Ishikawa (cell line): Measurements from ENCODE around the gene C11orf52.

ENCODE experiments used
- CEBPB ChIP-seq: IDR thresholded peaks from 2 replicates; pipeline ENCODE4 v1.6.1; 2012
- CREB1 ChIP-seq: IDR thresholded peaks from 2 replicates; pipeline ENCODE4 v1.6.1; 2012; ENCODE audit warnings: low read depth
- EGR1 ChIP-seq: IDR thresholded peaks from 2 replicates; pipeline ENCODE4 v1.6.1; 2012
- EP300 ChIP-seq: IDR thresholded peaks from 2 replicates; pipeline ENCODE4 v1.6.1; 2012; ENCODE audit warnings: borderline replicate concordance
- FOXM1 ChIP-seq: IDR thresholded peaks from 2 replicates; pipeline ENCODE4 v1.6.1; 2012; ENCODE audit warnings: low read depth, borderline replicate concordance
- NFIC ChIP-seq: IDR thresholded peaks from 2 replicates; pipeline ENCODE4 v1.6.1; 2012
- RAD21 ChIP-seq: IDR thresholded peaks from 2 replicates; pipeline ENCODE4 v1.6.1; 2012; ENCODE audit warnings: low read depth
- TAF1 ChIP-seq: IDR thresholded peaks from 2 replicates; pipeline ENCODE4 v1.6.1; 2012; ENCODE audit warnings: low read depth, mild to moderate bottlenecking
- TCF12 ChIP-seq: IDR thresholded peaks from 2 replicates; pipeline ENCODE4 v1.6.1; 2012; ENCODE audit warnings: low read depth
- TEAD4 ChIP-seq: IDR thresholded peaks from 2 replicates; pipeline ENCODE4 v1.6.1; 2012
- YY1 ChIP-seq: IDR thresholded peaks from 2 replicates; pipeline ENCODE4 v1.6.1; 2012; ENCODE audit warnings: low read depth
- ZBTB7A ChIP-seq: IDR thresholded peaks from 2 replicates; pipeline ENCODE4 v1.6.1; 2012; ENCODE audit warnings: low read depth
- TF ChIP-seq, protein P1 (sequence below): IDR thresholded peaks from 2 replicates; pipeline ENCODE4 v1.6.1; 2012
- TF ChIP-seq, protein P2 (sequence below): IDR thresholded peaks from 2 replicates; pipeline ENCODE4 v1.6.1; 2012
- TF ChIP-seq, protein P3 (sequence below): IDR thresholded peaks from 2 replicates; pipeline ENCODE4 v1.6.1; 2012; ENCODE audit warnings: low read depth, mild to moderate bottlenecking

Gene C11orf52

GRCh38 chr11:111947143-111947542 is 28.4 kb downstream of the C11orf52 start:
- no peak for TF ChIP-seq TAF1
- TF ChIP-seq EGR1 = no peak
- no peak for TF ChIP-seq NFIC
- TF ChIP-seq, protein P1, sequence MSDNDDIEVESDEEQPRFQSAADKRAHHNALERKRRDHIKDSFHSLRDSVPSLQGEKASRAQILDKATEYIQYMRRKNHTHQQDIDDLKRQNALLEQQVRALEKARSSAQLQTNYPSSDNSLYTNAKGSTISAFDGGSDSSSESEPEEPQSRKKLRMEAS = no peak
- no peak for TF ChIP-seq YY1
- TF ChIP-seq RAD21 = no peak
- TF ChIP-seq TCF12 = no peak
- no peak for TF ChIP-seq TEAD4
- no peak for TF ChIP-seq CREB1
- no peak for TF ChIP-seq CEBPB
- TF ChIP-seq ZBTB7A = no peak
- TF ChIP-seq FOXM1 = no peak
- TF ChIP-seq, protein P2, sequence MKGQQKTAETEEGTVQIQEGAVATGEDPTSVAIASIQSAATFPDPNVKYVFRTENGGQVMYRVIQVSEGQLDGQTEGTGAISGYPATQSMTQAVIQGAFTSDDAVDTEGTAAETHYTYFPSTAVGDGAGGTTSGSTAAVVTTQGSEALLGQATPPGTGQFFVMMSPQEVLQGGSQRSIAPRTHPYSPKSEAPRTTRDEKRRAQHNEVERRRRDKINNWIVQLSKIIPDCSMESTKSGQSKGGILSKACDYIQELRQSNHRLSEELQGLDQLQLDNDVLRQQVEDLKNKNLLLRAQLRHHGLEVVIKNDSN = no peak
- TF ChIP-seq, protein P3, sequence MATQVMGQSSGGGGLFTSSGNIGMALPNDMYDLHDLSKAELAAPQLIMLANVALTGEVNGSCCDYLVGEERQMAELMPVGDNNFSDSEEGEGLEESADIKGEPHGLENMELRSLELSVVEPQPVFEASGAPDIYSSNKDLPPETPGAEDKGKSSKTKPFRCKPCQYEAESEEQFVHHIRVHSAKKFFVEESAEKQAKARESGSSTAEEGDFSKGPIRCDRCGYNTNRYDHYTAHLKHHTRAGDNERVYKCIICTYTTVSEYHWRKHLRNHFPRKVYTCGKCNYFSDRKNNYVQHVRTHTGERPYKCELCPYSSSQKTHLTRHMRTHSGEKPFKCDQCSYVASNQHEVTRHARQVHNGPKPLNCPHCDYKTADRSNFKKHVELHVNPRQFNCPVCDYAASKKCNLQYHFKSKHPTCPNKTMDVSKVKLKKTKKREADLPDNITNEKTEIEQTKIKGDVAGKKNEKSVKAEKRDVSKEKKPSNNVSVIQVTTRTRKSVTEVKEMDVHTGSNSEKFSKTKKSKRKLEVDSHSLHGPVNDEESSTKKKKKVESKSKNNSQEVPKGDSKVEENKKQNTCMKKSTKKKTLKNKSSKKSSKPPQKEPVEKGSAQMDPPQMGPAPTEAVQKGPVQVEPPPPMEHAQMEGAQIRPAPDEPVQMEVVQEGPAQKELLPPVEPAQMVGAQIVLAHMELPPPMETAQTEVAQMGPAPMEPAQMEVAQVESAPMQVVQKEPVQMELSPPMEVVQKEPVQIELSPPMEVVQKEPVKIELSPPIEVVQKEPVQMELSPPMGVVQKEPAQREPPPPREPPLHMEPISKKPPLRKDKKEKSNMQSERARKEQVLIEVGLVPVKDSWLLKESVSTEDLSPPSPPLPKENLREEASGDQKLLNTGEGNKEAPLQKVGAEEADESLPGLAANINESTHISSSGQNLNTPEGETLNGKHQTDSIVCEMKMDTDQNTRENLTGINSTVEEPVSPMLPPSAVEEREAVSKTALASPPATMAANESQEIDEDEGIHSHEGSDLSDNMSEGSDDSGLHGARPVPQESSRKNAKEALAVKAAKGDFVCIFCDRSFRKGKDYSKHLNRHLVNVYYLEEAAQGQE = no peak
- no peak for TF ChIP-seq EP300

GRCh38 chr11:111949519-111950426 is 31.1 kb downstream of the C11orf52 start:
- TF ChIP-seq TAF1 = no peak
- no peak for TF ChIP-seq CREB1
- TF ChIP-seq CEBPB = no peak
- no peak for TF ChIP-seq FOXM1
- TF ChIP-seq, protein P1 = no peak
- TF ChIP-seq, protein P3 = no peak
- TF ChIP-seq RAD21 = no peak
- TF ChIP-seq EGR1 = no peak
- no peak for TF ChIP-seq YY1
- no peak for TF ChIP-seq EP300
- no peak for TF ChIP-seq TCF12

DNA sequence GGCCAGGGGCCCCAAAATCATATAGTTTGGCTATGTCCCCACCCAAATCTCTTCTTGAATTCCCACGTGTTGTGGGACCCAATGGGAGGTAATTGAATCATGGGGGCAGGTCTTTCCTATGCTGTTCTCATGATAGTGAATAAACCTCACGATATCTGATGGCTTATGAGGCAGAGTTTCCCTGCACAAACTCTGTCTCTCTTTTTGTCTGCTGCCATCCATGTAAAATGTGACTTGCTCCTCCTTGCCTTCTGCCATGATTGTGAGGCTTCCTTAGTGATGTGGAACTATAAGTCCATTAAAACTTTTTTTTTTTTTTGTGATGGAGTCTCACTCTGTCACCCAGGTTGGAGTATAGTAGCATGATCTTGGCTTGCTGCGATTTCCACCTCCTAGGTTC is 32.9 kb downstream of the C11orf52 start:
- TF ChIP-seq TAF1 (no peak), YY1 (no peak), RAD21 (no peak), ZBTB7A (no peak), CEBPB (no peak), NFIC (no peak), EP300 (no peak), TCF12 (no peak), TEAD4 (no peak), CREB1 (no peak), FOXM1 (no peak), EGR1 (no peak)
- TF ChIP-seq, protein P3 = no peak
- TF ChIP-seq, protein P1 = no peak
- TF ChIP-seq, protein P2 = no peak
